Measurements from ENCODE around the gene ZPBP. TPM values are rescaled to one million over a fixed set of nuclear protein-coding genes. Genes with fewer than 3 reads are reported as not detected.

Gene ZPBP
- total RNA-seq, 1 donor from 2014 or later, result not detected

DNA sequence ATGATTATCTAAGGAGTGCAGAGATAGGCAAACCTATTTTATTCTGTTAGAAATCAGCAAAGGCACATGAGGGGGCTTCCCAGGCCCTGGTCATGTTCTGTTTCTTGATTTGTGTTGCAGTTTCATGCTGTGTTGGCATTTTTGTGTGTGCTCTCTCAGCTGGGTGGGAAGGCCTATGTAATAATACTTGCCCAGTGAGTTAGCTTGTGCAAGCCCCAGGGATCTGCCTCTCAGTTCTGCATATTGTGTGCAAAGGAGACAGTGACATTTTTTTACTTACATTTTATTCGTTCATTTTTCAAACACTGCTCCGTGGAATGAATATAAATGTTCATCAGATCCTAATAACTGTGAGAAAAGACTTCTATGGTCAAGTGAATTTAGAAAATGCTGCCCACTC lies 200.6 kb downstream of the ZPBP start:
- no peaks in the 10 kb centered on the region for H3K36me3 ChIP-seq (ENCODE audit: insufficient read depth, low read length)
- no peak overlapping the region for H3K9ac ChIP-seq (ENCODE audit: low read length)
- H3K27me3 ChIP-seq (ENCODE audit: insufficient read depth, low read length), result no peaks in the 10 kb centered on the region
- H3K4me3 ChIP-seq (ENCODE audit: insufficient read depth, low read depth, low read length), result no peak overlapping the region
- no peak overlapping the region for H3K27ac ChIP-seq (ENCODE audit: low read depth, low read length)
- no peak for FAIRE-seq
- no peaks in the 10 kb centered on the region for H3K36me3 Mint-ChIP-seq (ENCODE audit: low read depth, unreplicated experiment)
- no peak overlapping the region for H3K4me3 Mint-ChIP-seq (ENCODE audit: unreplicated experiment)
- H3K9me3 ChIP-seq (ENCODE audit: insufficient read depth, low read depth, low read length), result no peaks in the 10 kb centered on the region
- no peak overlapping the region for H3K4me2 ChIP-seq (ENCODE audit: low read length)
- no peaks in the 10 kb centered on the region for H4K20me1 ChIP-seq (ENCODE audit: insufficient read depth, low read length)
- H3K79me2 ChIP-seq (ENCODE audit: insufficient read depth, low read length), result no peaks in the 10 kb centered on the region
- DNase-seq (ENCODE audit: low read depth), result no peak
- no peaks in the 10 kb centered on the region for H3K4me1 Mint-ChIP-seq (ENCODE audit: low read depth, unreplicated experiment)
- no peak overlapping the region for H3K27ac Mint-ChIP-seq (ENCODE audit: unreplicated experiment)
- peaks cover 4% of the 10 kb centered on the region for H3K9me3 Mint-ChIP-seq (ENCODE audit: unreplicated experiment)
- no peaks in the 10 kb centered on the region for H3K27me3 Mint-ChIP-seq (ENCODE audit: low read depth, unreplicated experiment)
- no peaks in the 10 kb centered on the region for H3K4me1 ChIP-seq (ENCODE audit: insufficient read depth, low read length)
- H2AFZ ChIP-seq (ENCODE audit: low read depth, low read length), result no peak overlapping the region
- TF ChIP-seq, protein P1, sequence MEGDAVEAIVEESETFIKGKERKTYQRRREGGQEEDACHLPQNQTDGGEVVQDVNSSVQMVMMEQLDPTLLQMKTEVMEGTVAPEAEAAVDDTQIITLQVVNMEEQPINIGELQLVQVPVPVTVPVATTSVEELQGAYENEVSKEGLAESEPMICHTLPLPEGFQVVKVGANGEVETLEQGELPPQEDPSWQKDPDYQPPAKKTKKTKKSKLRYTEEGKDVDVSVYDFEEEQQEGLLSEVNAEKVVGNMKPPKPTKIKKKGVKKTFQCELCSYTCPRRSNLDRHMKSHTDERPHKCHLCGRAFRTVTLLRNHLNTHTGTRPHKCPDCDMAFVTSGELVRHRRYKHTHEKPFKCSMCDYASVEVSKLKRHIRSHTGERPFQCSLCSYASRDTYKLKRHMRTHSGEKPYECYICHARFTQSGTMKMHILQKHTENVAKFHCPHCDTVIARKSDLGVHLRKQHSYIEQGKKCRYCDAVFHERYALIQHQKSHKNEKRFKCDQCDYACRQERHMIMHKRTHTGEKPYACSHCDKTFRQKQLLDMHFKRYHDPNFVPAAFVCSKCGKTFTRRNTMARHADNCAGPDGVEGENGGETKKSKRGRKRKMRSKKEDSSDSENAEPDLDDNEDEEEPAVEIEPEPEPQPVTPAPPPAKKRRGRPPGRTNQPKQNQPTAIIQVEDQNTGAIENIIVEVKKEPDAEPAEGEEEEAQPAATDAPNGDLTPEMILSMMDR (IDR thresholded peaks at IDR 0.05; ENCODE audit: insufficient read depth, low read depth, low read length), result no peak
- TF ChIP-seq EZH2 (IDR thresholded peaks at IDR 0.05; ENCODE audit: insufficient read depth, low read length), result no peak

Other genes with a start within 250 kb of the ZPBP start
- gene IKZF1, start 211.5 kb upstream of the ZPBP start, total RNA-seq, result 0.60 and 0.86 TPM in 2 replicates